ENCODE results near the gene PDZD2.
"Not testable (repeated sequence)": the region's sequence is repeated elsewhere in the genome, so short reads cannot be mapped to it uniquely, and the experiment has no call there.

Gene PDZD2

DNA sequence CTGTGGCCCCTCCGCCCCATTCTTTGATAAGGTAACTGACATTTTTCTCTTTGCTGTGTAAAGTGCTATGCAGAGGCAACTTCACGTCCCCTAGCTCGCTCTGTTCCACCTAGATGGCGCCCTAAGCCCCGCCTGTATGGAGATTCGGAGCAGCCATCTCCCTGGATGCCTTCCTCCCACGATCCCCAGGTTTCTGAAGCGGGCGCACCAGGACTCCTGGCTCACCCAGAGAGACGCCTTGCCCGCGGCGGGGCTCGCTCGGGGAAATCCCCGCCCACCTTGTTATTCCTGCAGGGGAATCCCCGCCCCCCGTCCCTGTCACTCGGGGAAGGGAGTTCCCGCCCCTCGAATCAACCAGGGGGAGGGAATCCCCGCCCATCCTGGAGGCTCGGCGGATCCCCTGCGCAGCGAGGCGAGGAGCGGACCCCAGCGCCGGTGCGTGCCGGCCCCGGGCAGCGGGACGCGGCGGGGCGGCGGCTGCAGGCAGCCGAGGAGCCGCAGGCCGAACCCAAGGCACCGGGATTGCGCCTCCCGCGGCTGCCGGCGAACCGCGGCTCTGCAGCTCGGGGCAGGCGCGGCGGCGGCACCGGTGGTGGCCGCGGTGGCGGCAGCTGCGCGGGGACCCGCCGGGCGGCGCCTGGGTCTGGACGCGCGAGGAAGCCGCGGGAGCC, at the start of gene PDZD2:
PDZD2 (plus strand) TSS at position 384 of the 671 bp plus-strand sequence.
- peak within 1 kb of the TSS; percentile 64 for H3K4me3 ChIP-seq (ENCODE audit: control insufficient read depth, low read depth, low read length)
- TF ChIP-seq, protein P1, sequence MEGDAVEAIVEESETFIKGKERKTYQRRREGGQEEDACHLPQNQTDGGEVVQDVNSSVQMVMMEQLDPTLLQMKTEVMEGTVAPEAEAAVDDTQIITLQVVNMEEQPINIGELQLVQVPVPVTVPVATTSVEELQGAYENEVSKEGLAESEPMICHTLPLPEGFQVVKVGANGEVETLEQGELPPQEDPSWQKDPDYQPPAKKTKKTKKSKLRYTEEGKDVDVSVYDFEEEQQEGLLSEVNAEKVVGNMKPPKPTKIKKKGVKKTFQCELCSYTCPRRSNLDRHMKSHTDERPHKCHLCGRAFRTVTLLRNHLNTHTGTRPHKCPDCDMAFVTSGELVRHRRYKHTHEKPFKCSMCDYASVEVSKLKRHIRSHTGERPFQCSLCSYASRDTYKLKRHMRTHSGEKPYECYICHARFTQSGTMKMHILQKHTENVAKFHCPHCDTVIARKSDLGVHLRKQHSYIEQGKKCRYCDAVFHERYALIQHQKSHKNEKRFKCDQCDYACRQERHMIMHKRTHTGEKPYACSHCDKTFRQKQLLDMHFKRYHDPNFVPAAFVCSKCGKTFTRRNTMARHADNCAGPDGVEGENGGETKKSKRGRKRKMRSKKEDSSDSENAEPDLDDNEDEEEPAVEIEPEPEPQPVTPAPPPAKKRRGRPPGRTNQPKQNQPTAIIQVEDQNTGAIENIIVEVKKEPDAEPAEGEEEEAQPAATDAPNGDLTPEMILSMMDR (IDR thresholded peaks at IDR 0.05; ENCODE audit: control insufficient read depth, insufficient read depth, low read depth, low read length, missing control alignments), result peak; percentile 46
- DNase-seq (ENCODE audit: low read depth), result peak; percentile 8

DNA sequence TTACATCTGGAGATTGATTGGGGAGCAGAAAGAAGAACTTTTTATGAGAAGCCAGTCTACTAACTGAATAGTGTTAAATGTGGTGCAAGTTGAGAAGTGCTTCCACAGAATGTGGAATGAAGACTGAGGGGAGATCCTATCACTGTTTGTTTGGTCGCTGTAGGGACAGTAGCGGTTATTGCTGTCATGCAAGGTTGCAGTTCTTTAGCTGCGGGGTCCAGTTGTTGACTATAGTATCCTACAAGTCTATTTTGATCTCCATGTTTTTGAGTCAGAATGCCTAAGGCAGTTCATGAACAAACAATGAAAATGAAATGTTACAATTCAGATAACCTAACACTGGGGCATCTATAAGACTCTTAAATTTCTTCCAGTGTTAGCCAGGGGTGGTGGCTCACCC, 45.3 kb upstream of the PDZD2 start:
- no peak overlapping the region for H3K4me3 ChIP-seq (ENCODE audit: control insufficient read depth, low read depth, low read length)
- no peak for DNase-seq (ENCODE audit: low read depth)
- TF ChIP-seq, protein P1 (IDR thresholded peaks at IDR 0.05; ENCODE audit: control insufficient read depth, insufficient read depth, low read depth, low read length, missing control alignments), result no peak

DNA sequence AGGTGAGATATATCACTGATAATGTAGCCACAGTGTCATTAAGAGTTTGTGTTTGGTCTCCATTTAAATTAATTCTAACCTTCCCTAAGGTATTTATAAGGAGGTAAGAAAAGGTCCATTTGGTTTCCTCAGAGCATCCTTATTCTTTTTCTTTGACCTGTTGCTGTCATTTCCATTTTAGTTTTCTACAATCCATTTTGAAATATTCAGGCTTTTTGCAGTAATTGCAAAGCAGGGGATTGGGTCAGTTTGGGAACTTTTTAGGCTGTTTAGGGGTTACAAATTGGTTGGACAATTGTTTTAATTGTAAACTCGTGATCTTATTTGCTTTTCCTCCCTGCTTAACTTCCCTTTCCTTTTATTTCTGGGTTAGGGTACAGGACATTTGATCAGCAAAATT, 42.6 kb upstream of the PDZD2 start:
- DNase-seq (ENCODE audit: low read depth), result no peak
- TF ChIP-seq, protein P1 (IDR thresholded peaks at IDR 0.05; ENCODE audit: control insufficient read depth, insufficient read depth, low read depth, low read length, missing control alignments), result no peak
- no peak overlapping the region for H3K4me3 ChIP-seq (ENCODE audit: control insufficient read depth, low read depth, low read length)

DNA sequence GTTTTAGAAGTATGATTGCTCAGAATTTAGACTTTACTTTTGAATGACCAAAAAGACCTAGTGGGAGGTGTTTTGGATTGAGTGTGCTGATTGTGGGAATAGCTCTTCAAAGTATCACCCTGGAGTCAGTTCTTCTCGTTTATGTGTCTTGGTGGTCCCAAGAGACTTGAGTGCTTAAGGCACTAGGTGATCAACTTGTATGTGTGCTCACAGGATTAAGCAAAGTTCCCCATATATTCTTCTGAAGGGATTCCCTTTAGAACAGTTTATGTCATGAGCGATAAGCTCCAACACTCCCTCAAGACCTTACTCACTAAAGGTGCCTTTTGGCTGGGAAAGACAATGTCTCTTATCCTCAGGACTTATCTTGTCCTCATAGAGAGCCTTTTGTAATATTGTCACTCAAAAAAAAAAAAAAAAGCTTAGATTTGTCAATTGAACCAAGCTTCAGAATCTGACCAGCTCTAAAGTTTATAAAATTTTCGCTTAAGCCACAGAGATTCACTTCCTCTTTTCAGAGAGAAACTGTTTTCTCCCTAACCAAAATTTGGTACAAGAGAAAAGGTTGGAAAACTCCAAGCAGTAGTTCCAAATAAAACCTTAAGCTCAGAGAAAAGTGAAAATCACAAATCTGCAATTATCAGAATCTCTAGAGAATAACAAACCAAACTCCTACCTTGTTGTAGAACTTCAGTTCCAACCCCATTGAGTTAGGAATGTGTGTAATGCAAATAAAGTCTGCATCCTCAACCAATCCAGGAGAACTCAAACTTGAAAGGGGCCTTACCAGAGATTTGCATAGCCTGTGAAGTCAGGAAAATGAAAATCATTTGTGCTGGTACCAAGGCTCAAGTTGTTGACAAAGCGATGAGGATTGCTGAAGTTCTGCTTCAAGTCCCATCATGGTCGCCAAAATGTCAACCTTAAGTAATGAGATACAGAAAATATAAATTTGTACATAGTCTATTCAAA, 40.0 kb upstream of the PDZD2 start:
- TF ChIP-seq, protein P1 (IDR thresholded peaks at IDR 0.05; ENCODE audit: control insufficient read depth, insufficient read depth, low read depth, low read length, missing control alignments), result no peak
- H3K4me3 ChIP-seq (ENCODE audit: control insufficient read depth, low read depth, low read length), result no peak overlapping the region
- DNase-seq (ENCODE audit: low read depth), result no peak

DNA sequence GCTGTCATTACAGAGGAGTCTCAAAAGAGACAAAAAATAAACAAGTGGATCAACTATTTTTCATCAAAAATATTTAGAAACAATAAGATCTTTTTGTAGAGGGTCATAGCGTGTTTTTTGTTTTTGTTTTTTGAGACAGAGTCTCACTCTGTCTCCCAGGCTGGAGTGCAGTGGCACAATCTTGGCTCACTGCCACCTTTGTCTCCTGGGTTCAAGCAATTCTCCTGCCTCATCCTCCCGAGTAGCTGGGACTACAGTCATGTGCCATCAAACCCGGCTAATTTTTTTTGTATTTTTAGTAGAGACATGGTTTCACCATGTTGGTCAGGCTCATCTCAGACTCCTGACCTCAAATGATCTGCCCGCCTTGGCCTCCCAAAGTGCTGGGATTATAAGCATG, 36.6 kb upstream of the PDZD2 start:
- H3K4me3 ChIP-seq (ENCODE audit: control insufficient read depth, low read depth, low read length); DNase-seq (ENCODE audit: low read depth): not testable (repeated sequence)

DNA sequence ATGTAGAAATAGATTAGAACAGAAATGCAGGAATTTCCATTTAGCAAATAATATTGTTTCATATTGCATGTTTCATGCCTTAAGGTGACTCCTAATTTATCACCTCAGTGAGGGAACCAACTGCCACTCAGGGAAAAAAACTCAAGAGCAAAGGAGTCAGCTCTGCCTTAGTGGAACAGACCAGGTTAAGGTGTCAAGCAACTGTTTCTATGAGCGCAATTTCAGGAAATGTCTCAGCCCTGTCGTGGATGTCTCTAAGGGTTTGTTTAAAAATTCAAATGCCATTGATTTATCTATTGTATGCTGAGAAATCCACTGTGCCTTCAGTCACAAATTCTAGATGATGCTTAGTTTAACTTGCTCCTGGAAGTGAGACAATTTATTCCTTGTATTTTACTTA, 34.7 kb upstream of the PDZD2 start:
- H3K4me3 ChIP-seq (ENCODE audit: control insufficient read depth, low read depth, low read length), result no peak overlapping the region
- TF ChIP-seq, protein P1 (IDR thresholded peaks at IDR 0.05; ENCODE audit: control insufficient read depth, insufficient read depth, low read depth, low read length, missing control alignments), result no peak
- no peak for DNase-seq (ENCODE audit: low read depth)

DNA sequence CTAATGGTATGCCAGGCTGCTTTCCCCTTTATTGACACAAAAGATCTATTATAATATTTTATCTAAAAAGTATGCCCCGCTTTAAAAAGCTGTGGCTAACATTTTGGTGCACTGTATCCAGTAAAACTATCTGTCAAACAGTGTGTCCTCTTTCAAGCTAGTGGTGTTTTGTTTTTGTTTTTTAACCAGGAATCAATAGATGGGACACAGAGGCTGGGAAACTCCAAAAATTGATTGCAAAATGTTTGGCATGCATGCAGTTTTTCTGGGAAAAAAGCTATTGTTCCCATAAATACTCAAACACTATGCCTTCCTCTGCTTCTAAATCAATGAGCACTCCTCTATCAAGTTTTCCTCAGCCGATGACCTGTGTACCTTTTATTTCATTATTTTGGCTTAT, 34.3 kb upstream of the PDZD2 start:
- no peak overlapping the region for H3K4me3 ChIP-seq (ENCODE audit: control insufficient read depth, low read depth, low read length)
- DNase-seq (ENCODE audit: low read depth), result no peak
- TF ChIP-seq, protein P1 (IDR thresholded peaks at IDR 0.05; ENCODE audit: control insufficient read depth, insufficient read depth, low read depth, low read length, missing control alignments), result no peak
